ENCODE measurements around the gene TNFRSF18.

DNA sequence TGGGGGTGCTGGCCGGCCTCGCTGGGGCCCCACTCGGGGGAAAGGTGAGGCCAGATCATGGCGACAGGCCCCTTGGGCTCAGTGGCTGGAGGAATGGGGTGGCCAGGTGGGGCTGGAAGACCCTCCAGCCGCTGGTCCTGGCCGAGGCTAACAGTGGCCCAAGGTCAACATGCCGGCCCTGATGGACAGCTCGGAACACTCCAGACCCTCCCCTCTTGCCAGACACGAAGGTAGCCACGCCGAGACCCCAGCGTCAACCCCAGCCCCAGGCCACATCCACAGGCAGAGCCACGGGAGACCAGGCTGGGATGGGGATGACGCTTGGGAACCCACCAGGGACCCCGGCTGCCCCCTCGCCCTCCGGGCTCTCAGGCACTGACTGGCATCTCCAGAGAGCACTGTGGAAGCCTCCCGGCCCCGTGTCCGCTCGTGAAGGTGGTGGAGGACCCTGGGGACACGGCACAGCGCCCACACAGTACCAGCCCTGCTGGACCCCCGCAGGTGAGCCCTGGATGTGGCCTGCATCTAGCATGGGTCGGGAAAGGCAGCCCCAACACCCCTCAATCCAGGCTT lies 41.0 kb upstream of the TNFRSF18 start:
- TF ChIP-seq POLR2A (IDR thresholded peaks at IDR 0.05): no peak
- TF ChIP-seq, protein P1, sequence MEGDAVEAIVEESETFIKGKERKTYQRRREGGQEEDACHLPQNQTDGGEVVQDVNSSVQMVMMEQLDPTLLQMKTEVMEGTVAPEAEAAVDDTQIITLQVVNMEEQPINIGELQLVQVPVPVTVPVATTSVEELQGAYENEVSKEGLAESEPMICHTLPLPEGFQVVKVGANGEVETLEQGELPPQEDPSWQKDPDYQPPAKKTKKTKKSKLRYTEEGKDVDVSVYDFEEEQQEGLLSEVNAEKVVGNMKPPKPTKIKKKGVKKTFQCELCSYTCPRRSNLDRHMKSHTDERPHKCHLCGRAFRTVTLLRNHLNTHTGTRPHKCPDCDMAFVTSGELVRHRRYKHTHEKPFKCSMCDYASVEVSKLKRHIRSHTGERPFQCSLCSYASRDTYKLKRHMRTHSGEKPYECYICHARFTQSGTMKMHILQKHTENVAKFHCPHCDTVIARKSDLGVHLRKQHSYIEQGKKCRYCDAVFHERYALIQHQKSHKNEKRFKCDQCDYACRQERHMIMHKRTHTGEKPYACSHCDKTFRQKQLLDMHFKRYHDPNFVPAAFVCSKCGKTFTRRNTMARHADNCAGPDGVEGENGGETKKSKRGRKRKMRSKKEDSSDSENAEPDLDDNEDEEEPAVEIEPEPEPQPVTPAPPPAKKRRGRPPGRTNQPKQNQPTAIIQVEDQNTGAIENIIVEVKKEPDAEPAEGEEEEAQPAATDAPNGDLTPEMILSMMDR (IDR thresholded peaks at IDR 0.05): no peak
- TF ChIP-seq POLR2AphosphoS5 (IDR thresholded peaks at IDR 0.05): no peak

Data from prostate gland (tissue), 2 donors.